Lung microvascular endothelial cell (primary cell): ENCODE results near the gene PPM1J. TPM values are rescaled to one million over a fixed set of nuclear protein-coding genes. Genes with fewer than 3 reads are reported as not detected.
"Not testable (repeated sequence)": the region's sequence is repeated elsewhere in the genome, so short reads cannot be mapped to it uniquely, and the experiment has no call there.

Source experiments
- DNase-seq, 2 donors: peaks; one replicate each; pipeline versions ENCODE4 v3.0.0 to v3.0.0-alpha.2; 2010; ENCODE audit warnings: low read depth in 2 of 2
- total RNA-seq: library from RNA; depleted of rRNA; stranded (reverse); fragments of >200 nt; gene quantifications from 2 replicates; pipeline ENCODE4 v1.2.1, GENCODE V29; 2014

PPM1J gene, protein sequence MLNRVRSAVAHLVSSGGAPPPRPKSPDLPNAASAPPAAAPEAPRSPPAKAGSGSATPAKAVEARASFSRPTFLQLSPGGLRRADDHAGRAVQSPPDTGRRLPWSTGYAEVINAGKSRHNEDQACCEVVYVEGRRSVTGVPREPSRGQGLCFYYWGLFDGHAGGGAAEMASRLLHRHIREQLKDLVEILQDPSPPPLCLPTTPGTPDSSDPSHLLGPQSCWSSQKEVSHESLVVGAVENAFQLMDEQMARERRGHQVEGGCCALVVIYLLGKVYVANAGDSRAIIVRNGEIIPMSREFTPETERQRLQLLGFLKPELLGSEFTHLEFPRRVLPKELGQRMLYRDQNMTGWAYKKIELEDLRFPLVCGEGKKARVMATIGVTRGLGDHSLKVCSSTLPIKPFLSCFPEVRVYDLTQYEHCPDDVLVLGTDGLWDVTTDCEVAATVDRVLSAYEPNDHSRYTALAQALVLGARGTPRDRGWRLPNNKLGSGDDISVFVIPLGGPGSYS
- 0.65 and 0.79 TPM in 2 replicates for total RNA-seq

DNA sequence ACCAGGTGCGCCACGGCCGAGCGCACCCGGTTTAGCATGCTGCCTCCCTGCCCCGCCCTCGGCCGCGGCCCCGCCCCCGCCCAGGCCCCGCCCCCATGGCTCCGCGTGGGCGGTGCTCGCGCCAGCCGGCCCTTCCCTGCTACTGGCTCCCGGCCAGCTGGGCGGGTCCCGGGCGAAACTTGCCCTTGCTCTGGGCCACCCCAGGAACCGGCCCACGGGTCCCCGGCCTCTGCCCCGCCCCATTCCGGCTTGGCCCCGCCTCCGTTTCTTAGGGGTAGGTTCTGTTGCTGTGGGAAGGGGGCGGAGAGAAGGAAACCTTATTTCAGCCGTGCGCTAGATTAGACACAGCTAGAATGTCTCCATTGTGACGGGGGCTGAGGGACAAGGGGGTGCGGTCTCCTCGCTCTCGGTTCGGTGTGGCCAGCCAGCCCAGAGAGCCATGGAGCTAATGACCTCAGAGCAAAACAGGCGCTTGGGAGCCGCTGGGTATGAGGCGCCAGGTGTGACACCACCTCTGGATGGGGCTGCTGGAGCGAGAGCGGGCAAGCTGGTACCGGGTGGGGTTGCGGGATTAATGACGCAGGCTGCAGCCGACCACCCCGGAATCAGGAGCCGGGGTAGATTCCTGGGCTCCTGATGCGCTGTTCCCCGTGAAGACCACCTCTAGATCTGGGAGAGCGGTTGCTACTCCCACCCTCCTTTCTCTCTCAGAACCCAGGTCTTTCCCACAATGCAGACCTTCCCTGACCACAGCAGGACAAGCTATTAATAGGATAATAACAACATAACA lies at the start of gene PPM1J:
TSS of gene PPM1J (minus strand) at position 69 of the 790 bp plus-strand sequence. CDS start at position 38, 31 bp downstream.
- DNase-seq: peak; percentile 85 to 93

DNA sequence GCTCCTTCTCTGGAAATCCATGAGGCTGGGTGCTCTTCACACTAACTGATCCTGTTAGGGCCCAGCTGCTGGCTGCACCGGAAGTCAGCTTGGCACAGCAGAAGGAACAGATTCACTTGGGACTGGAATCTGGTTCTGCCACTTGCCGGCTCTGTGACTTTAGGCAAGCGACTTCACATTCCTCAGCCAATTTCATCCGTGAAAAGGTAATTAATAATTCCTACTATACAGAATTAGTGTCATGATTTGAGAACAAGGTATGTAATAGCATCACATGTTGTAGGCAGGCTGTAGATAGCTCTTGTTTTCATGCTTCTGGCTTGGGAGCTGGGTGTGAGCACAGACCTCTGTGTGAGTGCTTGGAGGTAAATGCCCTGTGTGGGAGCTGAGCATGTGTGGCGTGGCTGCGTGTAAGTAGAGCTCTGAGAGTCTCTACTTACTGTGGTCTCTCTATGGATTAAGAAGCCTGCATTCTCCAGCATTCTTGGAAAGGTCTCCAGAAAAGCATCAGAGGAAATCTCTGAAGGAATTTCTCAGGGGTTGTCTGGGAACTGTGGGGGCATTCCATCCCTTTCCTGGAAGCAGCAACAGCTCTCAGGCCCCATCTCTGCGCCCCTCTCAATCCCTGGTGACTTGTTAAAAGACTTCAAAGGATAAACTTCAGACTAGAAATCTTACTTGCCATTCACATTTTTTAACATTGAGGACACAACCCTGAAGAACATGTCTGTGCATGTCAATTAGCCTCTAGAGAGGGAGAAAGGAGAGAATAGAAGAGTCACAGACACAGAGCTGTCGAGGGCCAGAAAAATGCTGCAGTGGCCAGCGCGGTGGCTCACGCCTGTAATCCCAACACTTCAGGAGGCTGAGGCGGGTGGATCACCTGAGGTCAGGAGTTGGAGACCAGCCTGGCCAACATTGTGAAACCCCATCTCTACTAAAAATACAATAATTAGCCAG lies 47.7 kb upstream of the PPM1J start:
- no peak for DNase-seq

DNA sequence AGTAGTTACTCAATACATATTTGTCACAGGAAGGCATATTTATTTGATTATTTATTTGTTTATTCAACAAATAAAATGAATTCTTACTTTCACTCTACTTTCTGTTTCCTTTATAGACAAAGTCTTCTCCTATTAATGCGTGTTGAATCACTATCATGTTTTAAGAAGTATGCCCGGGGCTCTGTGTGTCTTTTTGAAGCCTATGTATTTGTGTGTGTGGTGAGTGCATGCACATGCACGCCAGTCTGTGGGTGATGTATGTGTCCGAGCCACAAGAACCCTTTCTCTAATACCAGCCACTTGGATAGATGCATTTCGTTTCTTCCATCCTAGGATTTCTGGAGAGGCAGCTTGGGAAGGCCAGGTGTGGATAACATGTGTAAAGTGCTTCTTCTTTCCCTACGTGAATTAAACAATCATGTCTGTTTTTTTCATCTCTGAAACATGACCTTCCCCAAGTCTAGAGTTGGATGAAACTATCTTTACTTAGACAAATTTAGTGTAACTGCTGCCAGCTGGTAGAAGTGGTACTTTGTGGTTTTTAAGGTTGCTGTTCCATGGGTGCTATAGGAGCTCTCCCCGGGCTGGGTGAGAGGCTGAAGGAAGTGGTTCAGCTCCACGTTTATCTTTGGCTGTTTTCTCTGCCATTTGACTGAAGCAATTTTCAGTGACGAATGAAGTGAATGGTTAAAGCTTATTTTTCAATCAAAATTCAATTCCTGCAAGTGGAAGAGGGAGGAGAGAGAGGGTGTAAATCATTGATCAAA lies 46.8 kb upstream of the PPM1J start:
- DNase-seq: no peak

DNA sequence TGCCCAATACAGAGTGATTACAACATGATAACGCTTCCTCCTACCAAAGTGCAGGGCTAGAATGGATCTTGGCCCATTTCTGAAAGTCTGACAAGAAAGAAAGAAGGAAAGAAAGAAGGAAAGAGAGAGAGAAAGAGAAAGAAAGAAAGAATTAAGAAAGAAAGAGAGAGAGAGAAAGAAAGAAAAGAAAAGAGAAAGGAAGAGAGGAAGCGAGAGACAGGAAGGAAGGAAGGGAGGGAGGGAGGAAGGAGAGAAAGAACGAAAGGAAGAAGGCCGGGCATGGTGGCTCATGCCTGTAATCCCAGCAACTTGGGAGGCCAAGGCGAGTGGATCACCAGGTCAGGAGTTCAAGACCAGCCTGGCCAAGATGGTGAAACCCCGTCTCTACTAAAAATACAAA lies 44.1 kb upstream of the PPM1J start:
- no peak for DNase-seq

DNA sequence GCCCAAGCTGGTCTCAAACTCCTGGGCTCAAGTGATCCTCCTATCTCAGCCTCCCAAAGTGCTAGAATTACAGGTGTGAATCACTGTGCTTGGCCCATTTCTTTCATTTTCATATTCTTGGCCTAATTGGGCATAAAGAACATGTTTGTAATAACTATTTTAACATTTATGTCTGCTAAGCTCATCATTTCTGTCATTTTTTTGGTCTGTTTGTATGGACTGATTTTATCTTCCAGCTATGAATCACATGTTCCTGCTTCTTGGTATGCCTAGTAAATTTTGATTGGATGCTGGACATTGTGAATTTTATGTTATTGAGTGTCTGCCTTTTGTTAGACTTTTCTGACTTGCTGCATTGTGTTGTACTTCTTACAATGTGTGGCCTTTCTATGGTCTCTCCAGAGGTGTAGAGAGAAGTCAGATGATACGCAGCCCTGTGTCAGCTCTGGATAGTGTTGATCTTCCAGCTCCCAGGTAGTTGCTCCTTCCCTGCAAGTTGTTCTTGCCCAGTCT lies 39.0 kb upstream of the PPM1J start:
- DNase-seq: no peak

DNA sequence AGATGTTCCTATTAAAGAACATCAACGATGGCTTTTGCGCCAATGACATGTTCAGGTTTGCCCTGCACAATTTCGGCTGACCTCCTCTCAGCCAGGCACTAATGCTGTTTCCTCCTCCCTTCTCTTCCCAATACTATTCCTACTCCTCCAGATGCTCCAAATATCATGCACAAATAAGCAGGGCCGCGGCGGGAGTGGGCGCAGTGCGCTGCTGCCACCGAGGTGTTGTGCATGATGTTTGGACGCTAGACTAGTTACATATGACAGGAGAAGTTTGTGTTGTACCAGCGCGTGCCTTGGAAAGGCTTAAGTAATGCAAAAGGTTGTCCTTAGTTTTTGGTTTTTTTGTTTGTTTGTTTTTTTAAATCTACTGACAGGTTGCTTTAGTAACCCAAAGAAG lies 33.3 kb upstream of the PPM1J start:
- no peak for DNase-seq

DNA sequence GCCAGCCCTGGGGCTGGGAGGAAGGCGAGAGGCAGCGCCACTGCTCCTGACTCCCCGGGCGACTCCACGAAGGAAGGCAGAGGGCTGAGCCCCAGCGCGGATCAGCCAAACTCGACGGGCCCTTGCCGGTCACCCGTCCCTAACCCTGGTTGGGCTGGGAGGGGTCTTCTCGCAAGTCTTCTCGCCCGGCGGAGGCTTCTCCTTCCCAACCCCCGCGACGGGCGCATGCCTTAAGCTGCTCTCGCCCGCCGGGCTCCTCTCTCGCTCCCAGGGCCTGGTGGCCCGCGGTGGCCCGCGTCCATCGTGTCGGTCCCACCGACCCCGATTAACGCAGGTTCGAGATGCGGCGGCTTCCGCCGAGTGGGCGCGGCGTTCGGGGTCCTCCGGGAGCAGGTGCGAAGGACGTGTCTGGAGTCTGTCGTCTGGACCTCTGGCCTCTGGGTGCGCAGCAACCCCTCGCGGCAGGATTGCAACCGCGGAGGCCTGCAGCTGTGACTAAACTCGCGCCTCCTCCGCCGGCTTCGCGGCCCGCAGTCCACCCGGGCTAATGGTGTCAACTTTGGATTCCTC lies 29.0 kb upstream of the PPM1J start:
- DNase-seq: peak; percentile 22 to 44

DNA sequence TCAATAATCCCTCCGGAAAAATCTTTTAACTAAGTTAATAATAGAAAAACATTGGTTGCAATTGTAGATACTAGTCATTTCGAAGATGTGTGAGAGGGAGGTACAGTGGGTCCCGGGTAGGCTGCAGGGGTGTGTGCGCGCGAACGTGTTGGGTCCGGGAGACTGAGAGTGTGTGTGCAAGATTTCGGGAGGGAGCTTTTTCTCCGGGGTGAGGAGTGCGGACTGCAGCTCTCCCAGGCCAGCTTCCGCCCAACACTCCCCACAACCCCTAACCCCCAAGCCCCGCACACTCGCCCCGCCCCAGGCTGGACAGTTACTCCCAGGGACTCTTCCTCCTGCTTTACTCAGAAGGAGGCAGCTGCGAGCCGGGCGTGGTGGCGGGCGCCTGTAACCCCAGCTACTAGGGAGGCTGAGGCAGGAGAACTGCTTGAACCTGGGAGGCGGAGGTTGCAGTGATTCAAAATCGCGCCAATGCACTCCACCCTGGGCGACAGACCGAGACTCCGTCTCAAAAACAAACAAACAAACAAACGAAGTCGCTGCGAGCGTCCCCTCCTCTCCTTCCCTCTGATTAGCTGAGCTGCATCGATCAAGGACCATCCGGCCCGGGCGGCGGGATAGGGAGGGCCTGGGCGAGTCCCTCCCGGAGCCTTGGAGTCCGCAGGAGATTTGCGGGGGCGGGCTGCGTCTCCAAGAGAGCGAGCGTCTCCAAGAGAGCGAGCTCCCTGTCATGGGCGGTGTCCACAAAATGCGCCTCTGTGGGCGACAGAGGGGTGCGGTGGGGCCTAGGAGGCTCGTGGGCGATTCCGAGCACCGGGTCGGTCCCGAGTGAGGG lies 28.3 kb upstream of the PPM1J start:
- DNase-seq: no peak

DNA sequence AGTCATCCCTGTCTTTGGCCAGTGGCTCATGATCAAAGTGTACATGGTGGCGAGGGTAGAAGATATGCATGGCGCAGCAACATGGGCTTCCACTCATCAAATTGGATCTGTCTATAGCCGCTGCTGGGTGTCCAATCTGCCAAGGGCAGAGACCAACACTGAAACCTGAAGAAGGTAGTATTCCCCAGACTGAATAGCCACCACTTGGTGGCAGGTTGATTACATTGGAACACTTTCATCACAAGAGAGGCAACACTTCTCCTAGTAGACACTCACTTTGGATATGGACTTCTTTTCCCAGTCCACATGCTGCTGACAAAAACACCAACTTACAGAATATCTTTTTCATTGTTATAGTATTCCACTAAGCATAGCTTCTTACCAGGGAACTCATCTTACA lies 22.4 kb upstream of the PPM1J start:
- DNase-seq: no peak

DNA sequence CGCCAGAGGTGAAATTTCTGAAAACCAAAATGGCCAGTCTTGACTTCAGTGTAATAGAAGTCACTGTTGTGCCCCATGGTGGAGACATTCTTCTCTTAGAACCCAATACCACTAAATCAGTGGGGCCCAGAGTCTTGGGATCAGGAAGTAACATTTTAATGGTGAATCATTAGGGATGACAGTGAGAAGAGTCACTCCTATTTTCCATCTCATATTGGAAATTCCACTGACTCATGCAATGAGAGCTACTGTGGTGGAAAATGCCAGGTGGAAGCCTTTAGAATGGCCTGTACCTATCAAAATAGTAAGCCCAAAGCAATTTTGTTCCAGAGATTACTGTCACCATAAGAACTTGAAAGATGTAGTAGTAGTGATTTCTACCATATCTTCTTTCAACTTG lies 20.6 kb upstream of the PPM1J start:
- peak; percentile 29 to 67 for DNase-seq

DNA sequence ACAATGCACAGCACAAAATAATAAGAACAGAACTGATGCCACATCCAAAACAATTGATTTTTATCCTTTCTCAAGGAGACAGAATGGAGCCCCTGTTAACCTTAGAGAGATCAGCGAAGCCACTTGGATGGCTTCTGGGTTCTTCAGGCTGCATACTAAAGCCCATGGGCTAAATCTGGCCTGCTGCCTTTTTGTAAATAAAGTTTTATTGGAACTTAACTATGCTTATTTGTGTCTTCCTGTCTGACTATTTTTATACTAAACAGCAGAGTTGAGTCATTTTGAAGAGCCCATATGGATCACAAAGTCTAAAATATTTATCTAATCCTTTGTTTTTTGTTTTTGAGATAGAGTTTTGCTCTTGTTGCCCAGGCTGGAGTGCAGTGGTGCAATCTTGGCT lies 16.3 kb upstream of the PPM1J start:
- DNase-seq: no peak

DNA sequence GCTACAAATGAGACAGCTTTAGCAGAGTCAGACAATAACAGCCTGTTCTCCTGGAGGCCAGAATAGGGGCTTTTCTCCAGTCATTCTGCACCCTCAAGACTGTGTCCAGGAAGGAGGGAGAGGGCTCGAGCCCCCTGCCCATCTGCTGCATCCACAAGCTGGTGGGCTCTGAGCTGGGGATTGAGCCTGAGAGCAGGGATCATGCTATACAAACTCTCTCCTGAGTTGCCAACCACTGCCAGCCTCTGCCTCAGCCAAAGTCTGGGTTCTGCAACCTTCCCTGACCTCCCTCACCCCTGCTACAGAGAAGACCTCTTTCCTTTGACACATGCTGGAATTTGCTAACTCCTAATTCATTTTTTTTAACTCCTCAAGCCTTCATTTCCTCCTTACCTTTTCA lies 14.8 kb upstream of the PPM1J start:
- no peak for DNase-seq

DNA sequence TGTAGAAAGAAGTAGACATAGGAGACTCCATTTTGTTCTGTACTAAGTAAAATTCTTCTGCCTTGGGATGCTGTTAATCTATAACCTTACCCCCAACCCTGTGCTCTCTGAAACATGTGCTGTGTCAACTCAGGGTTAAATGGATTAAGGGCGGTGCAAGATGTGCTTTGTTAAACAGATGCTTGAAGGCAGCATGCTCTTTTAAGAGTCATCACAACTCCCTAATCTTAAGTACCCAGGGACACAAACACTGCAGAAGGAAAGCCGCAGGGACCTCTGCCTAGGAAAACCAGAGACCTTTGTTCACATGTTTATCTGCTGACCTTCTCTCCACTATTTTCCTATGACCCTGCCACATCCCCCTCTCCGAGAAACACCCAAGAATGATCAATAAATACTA lies 13.9 kb upstream of the PPM1J start:
- not testable (repeated sequence) for DNase-seq

DNA sequence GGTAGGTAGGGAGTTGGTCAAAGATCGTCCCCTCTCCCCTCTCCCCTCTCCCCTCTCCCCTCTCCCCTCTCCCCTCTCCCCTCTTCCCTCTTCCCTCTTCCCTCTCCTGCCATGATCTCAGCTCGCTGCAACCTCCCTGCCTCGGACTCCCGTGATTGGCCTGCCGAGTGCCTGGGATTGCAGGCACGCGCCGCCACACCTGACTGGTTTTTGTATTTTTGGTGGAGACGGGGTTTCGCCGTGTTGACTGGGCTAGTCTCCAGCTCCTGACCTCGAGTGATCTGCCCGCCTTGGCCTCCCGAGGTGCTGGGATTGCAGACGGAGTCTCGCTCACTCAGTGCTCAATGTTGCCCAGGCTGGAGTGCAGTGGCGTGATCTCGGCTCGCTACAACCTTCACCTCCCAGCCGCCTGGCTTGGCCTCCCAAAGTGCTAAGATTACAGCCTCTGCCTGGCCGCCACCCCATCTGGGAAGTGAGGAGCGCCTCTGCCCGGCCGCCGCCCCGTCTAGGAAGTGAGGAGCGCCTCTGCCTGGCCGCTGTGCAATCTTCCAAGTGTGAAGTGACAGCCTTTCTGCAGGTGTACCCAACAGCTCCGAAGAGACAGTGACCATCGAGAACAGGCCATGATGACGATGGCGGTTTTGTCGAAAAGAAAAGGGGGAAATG lies 13.3 kb upstream of the PPM1J start:
- DNase-seq: not testable (repeated sequence)

DNA sequence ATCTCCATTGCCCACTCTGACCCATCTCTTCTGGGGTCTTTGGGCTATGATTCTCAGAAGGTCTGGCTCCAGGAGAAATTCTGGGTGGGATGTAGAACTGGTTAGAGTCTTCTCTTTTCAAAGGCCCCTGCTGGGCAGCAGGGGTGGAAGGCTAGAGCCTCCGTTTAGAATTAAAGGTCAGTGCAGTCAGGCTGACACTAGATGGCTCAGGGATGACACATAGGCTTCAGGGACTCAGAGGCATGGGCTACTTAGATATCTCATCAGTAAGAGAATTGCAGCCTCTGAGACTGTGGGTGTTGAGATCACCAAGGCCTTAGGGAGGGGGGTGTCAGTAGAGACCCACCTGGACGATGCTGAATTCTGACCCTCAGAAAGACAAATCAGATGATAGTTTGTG lies 12.6 kb upstream of the PPM1J start:
- DNase-seq: no peak

DNA sequence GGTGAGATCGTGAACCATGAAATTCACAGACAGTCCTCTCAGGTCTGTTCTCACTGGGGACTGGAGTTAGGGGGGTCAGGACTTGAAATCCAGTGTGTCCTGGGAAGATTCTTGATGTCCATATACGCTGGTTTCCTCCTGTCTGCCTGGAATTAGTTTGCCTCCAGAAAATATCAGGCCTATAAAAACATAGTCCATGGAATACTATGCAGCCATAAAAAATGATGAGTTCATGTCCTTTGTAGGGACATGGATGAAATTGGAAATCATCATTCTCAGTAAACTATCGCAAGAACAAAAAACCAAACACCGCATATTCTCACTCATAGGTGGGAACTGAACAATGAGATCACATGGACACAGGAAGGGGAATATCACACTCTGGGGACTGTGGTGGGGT lies 9.1 kb upstream of the PPM1J start:
- DNase-seq: not testable (repeated sequence)

DNA sequence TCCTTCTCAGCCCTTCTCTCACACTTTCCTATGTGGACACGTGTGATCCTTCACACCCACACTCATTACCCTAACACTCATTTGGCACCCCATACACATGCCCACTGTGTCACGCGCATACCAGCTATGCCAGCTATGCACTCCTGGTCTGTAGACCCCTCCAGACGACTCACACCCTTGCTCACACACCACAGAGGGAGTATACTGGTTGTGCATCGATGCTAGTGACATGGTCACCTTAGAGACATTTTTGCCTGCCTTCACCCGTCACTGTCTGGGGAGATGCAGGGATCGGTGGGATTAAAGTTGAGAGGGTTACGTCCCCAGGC lies 8.3 kb upstream of the PPM1J start:
- DNase-seq: no peak

DNA sequence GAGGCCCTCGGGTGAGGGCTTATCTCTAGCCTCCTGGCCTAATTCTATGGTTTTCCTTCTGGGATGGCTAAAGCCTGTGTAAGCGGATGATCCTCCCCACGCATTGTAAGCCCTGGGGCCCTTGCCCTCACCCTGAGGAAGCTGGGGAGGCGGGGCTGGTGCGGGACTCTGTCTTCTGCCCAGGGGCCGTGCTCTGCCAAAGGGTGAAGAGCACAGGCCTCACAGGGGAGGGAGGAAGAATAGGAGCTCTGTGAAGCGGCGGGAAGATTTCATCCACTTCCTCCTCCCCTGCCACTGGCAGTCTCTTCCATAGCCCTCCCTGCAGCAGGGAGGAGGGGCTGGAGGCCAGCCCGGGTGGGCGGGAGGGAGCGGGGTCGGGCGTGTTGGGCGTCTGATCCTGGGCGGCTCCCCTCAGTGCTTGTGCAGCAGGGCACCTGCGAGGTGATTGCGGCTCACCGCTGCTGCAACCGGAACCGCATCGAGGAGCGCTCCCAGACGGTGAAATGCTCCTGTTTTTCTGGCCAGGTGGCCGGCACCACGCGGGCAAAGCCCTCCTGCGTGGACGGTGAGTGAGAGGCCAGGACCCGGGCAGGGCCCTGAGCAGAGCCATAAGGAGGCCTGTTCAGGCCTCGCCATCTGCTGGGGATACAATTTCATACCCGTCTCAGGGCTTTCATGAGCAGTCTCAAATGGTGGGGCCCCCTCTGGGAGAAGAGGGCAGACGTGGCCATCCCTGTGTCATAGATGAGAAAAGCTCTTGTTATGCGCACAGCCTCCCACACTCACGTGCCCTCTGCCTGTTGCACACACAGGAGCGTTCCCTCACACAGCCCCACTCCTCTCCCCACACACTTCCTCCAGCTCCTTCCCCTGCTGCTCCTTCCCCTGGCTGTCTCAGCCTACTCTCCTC lies 7.7 kb upstream of the PPM1J start:
- no peak for DNase-seq
